PC-3 (cell line): Measurements from ENCODE around the gene RRH. TPM values are rescaled to one million over a fixed set of nuclear protein-coding genes. Genes with fewer than 3 reads are reported as not detected.

ENCODE experiments used
- ATAC-seq: fragments of 200-7000 bp; cut with Tn5 transposase; 2 replicates; pipeline ENCODE4 v1.9.1; 2020; ENCODE audit warnings: mild to moderate bottlenecking, moderate library complexity
- BruUV-seq: library from RNA; stranded (reverse); fragments of 400-500 nt; replicated peaks from 2 replicates; lab custom pipeline; 2021; lab: Mats Ljungman, UMichigan
- CTCF ChIA-PET: fragments of 300-600 bp; sonication (Branson Sonifier 250); formaldehyde crosslinking; loops from one replicate; lab custom pipeline; 2022; ENCODE audit warnings: antibody characterized with exemption; lab: Charles Lee
- POLR2A ChIA-PET: fragments of 300-600 bp; sonication (Branson Sonifier 250); formaldehyde crosslinking; loops from one replicate; lab custom pipeline; 2022; ENCODE audit warnings: antibody characterized with exemption; ENCODE audit not compliant: unreplicated experiment; lab: Charles Lee
- DNase-seq: peaks from one replicate; pipeline ENCODE4 v3.0.0-alpha.2; 2015
- H2AFZ ChIP-seq: fragments of 300-600 bp; sonication (generic); 2 replicates; pipeline ENCODE4 v1.6.0; 2016; ENCODE audit warnings: antibody characterized with exemption, low read length
- H3F3A ChIP-seq: fragments of 300-600 bp; sonication (generic); one replicate; pipeline ENCODE4 v1.6.0; 2017; ENCODE audit warnings: antibody characterized with exemption, low read length, control low read depth, mild to moderate bottlenecking; ENCODE audit not compliant: unreplicated experiment
- H3K27ac ChIP-seq: fragments of 300-600 bp; sonication (generic); 2 replicates; pipeline ENCODE4 v1.5.1; 2016; ENCODE audit warnings: mild to moderate bottlenecking, low read length
- H3K27me3 ChIP-seq: fragments of 300-600 bp; sonication (generic); 2 replicates; pipeline ENCODE4 v1.6.1; 2016; ENCODE audit warnings: low read length, mixed read lengths
- H3K36me3 ChIP-seq: fragments of 300-600 bp; sonication (generic); 2 replicates; pipeline ENCODE4 v1.6.1; 2016; ENCODE audit warnings: low read depth, mixed run types, low read length, mixed read lengths
- H3K4me1 ChIP-seq: fragments of 300-600 bp; sonication (generic); 2 replicates; pipeline ENCODE4 v1.5.1; 2016; ENCODE audit warnings: low read length; ENCODE audit not compliant: insufficient read depth
- H3K4me2 ChIP-seq: fragments of 300-600 bp; sonication (generic); 2 replicates; pipeline ENCODE4 v1.6.0; 2016; ENCODE audit warnings: low read length
- H3K4me3 ChIP-seq: fragments of 300-600 bp; sonication (generic); 2 replicates; pipeline ENCODE4 v1.5.1; 2016; ENCODE audit warnings: mild to moderate bottlenecking, low read length, mixed read lengths
- H3K79me2 ChIP-seq: fragments of 300-600 bp; sonication (generic); 2 replicates; pipeline ENCODE4 v1.6.1; 2017; ENCODE audit warnings: low read length, mixed read lengths
- H3K9ac ChIP-seq: fragments of 300-600 bp; sonication (generic); 2 replicates; pipeline ENCODE4 v1.6.0; 2016; ENCODE audit warnings: mild to moderate bottlenecking, low read length
- H3K9me2 ChIP-seq: fragments of 300-600 bp; sonication (generic); replicated peaks from 2 replicates; pipeline ENCODE4 v1.6.1; 2016; ENCODE audit warnings: mixed run types, low read length, mixed read lengths
- H3K9me3 ChIP-seq: fragments of 300-600 bp; sonication (generic); 2 replicates; pipeline ENCODE4 v1.6.1; 2016; ENCODE audit warnings: low read length, mixed read lengths
- H4K20me1 ChIP-seq: fragments of 300-600 bp; sonication (generic); 2 replicates; pipeline ENCODE4 v1.6.1; 2016; ENCODE audit warnings: low read length, mixed read lengths
- EZH2 ChIP-seq: fragments of 300-600 bp; sonication (generic); IDR thresholded peaks from one replicate; pipeline ENCODE4 v1.6.1; 2017; ENCODE audit warnings: antibody characterized with exemption, mild to moderate bottlenecking, low read length; ENCODE audit not compliant: unreplicated experiment
- EZH2phosphoT487 ChIP-seq: fragments of 300-600 bp; sonication (generic); IDR thresholded peaks from 2 replicates; pipeline ENCODE4 v1.6.1; 2018; ENCODE audit warnings: mild to moderate bottlenecking, antibody characterized with exemption, low read length, borderline replicate concordance
- intact Hi-C: fragments of 100-400 bp; cut with micrococcal nuclease; formaldehyde crosslinking; loops from 2 replicates; pipeline ENCODE4 v1.9.0; 2023
- total RNA-seq: library from RNA; depleted of rRNA; stranded (reverse); fragments of >200 nt; gene quantifications from 2 replicates; pipeline ENCODE4 v1.2.3, GENCODE V29; 2014
- TF ChIP-seq, protein P1 (sequence below): fragments of 300-600 bp; sonication (generic); conservative IDR thresholded peaks from 2 replicates; pipeline ENCODE4 v1.5.1; 2017; ENCODE audit warnings: antibody characterized with exemption, low read depth, mild to moderate bottlenecking, low read length

The RRH gene
- total RNA-seq, 1 experiment from 2014 or later, result 0.18 TPM

DNA sequence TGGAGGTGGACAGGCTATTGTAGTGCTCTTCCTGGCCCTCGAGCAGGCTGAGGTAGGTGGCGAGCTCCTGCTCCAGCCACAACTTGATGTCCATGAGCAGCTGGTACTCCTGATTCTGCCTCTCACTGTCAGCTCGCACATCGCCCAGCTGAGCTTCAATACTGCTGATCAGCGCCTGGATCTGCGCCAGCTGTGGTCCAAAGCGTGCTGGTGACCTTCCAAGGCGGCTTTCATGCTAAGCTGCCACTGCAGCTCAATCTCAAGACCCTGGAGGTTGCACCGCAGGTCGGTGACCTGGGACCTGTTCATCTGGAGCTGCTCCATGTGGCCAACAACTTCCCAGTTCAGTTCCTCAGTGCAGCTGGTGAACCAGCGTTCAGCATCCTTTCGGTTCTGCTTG, 51.3 kb downstream of the RRH start:
- ATAC-seq, result no peak
- BruUV-seq, result no TSS peak
- no peak overlapping the region for H3K4me2 ChIP-seq
- no peak overlapping the region for H3K9ac ChIP-seq
- H3K4me3 ChIP-seq, result no peak overlapping the region
- no peak for DNase-seq
- H3K79me2 ChIP-seq, result no peaks in the 10 kb centered on the region
- intact Hi-C loops, result no loop called here
- H2AFZ ChIP-seq, result no peak overlapping the region
- H3K36me3 ChIP-seq, result no peaks in the 10 kb centered on the region
- no peaks in the 10 kb centered on the region for H3K27me3 ChIP-seq
- no peaks in the 10 kb centered on the region for H4K20me1 ChIP-seq
- ChIA-PET POLR2A (no interaction called here), CTCF (no interaction called here)
- TF ChIP-seq EZH2phosphoT487 (no peak), EZH2 (no peak)
- TF ChIP-seq, protein P1, sequence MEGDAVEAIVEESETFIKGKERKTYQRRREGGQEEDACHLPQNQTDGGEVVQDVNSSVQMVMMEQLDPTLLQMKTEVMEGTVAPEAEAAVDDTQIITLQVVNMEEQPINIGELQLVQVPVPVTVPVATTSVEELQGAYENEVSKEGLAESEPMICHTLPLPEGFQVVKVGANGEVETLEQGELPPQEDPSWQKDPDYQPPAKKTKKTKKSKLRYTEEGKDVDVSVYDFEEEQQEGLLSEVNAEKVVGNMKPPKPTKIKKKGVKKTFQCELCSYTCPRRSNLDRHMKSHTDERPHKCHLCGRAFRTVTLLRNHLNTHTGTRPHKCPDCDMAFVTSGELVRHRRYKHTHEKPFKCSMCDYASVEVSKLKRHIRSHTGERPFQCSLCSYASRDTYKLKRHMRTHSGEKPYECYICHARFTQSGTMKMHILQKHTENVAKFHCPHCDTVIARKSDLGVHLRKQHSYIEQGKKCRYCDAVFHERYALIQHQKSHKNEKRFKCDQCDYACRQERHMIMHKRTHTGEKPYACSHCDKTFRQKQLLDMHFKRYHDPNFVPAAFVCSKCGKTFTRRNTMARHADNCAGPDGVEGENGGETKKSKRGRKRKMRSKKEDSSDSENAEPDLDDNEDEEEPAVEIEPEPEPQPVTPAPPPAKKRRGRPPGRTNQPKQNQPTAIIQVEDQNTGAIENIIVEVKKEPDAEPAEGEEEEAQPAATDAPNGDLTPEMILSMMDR, result no peak
- H3K9me3 ChIP-seq, result no peaks in the 10 kb centered on the region
- H3F3A ChIP-seq, result no peaks in the 10 kb centered on the region
- no peak overlapping the region for H3K27ac ChIP-seq
- H3K9me2 ChIP-seq, result no peaks in the 10 kb centered on the region
- peaks cover 10% of the 10 kb centered on the region for H3K4me1 ChIP-seq

DNA sequence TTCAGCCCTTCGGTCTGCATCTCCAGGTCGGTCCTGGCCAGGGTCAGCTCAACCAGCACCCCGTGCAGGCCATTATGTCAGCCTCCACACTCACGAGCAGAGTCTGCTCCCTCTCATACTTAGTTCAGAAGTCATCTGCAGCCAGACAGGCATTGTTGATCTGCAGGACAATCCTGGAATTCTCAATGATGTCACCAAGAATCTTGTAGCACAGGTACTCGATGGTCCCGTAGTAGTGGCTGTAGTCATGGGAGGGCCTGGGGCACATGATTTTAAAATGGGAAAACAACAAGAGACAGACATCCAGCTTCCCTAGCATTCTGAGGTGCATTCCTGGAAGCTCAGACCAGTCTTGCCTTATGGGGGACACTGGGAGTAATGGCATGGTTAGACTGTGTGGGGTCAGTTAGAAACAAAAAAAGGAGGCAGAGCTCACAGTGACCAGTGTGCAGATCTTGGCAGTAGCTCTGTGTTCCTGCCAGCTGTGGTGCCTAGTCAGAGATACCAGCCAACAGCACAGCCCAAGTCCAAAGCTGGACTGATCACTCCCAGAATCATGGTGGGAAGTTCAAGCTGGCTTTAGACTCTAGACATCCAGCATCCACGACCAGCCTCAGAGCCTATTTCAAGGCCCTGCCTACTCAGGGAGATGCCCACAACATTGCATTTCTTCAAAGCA, 52.0 kb downstream of the RRH start:
- no peak overlapping the region for H3K27ac ChIP-seq
- H3K4me2 ChIP-seq, result no peak overlapping the region
- no peak overlapping the region for H3K9ac ChIP-seq
- no peaks in the 10 kb centered on the region for H3K79me2 ChIP-seq
- H2AFZ ChIP-seq, result no peak overlapping the region
- no peaks in the 10 kb centered on the region for H3F3A ChIP-seq
- TF ChIP-seq EZH2phosphoT487 (no peak), EZH2 (no peak)
- TF ChIP-seq, protein P1, result no peak
- H3K4me1 ChIP-seq, result 0 out of 2 replicates have a peak, but pooled peaks cover 3% of the 10 kb centered on the region
- DNase-seq, result no peak
- BruUV-seq, result no TSS peak
- H3K27me3 ChIP-seq, result no peaks in the 10 kb centered on the region
- intact Hi-C loops, result no loop called here
- H3K36me3 ChIP-seq, result no peaks in the 10 kb centered on the region
- no peaks in the 10 kb centered on the region for H4K20me1 ChIP-seq
- no peak overlapping the region for H3K4me3 ChIP-seq
- ATAC-seq, result no peak
- no peaks in the 10 kb centered on the region for H3K9me3 ChIP-seq
- ChIA-PET POLR2A (no interaction called here), CTCF (no interaction called here)
- no peaks in the 10 kb centered on the region for H3K9me2 ChIP-seq

DNA sequence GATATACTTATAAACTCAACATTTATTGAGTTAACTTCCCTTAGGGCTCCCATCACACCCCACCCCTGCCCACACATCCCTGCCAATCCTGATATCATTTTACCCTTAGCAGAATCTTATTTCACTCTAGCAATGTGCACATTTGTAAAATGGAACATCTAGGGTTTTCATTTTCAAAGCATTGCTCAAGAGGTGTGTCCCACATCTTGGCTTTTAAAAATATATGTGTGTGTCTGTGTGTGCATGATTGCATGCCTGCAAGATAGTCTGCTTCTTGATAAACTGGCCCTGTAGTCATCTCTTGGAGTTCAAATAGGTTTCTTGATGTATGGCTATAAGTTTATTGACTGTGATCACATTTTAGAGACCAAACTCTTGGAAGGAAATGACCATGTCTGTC, 58.5 kb downstream of the RRH start:
- Histone ChIP-seq H3K4me2 (no peak overlapping the region), H3K9ac (no peak overlapping the region), H3K27ac (no peak overlapping the region), H3K4me1 (no peaks in the 10 kb centered on the region), H3K36me3 (no peaks in the 10 kb centered on the region), H2AFZ (no peak overlapping the region), H3F3A (no peaks in the 10 kb centered on the region), H3K9me2 (no peaks in the 10 kb centered on the region), H3K27me3 (no peaks in the 10 kb centered on the region), H4K20me1 (no peaks in the 10 kb centered on the region), H3K9me3 (no peaks in the 10 kb centered on the region), H3K4me3 (no peak overlapping the region), H3K79me2 (no peaks in the 10 kb centered on the region)
- no peak for TF ChIP-seq EZH2phosphoT487
- TF ChIP-seq, protein P1, result no peak
- ChIA-PET CTCF (no interaction called here), POLR2A (no interaction called here)
- BruUV-seq, result no TSS peak
- no peak for DNase-seq
- no peak for ATAC-seq
- intact Hi-C loops, result no loop called here
